PC-3 (cell line): ENCODE results near the gene NOP9. TPM values are rescaled to one million over a fixed set of nuclear protein-coding genes. Genes with fewer than 3 reads are reported as not detected.

Experiments
- ATAC-seq: fragments of 200-7000 bp; cut with Tn5 transposase; 2 replicates; pipeline ENCODE4 v1.9.1; 2020; ENCODE audit warnings: mild to moderate bottlenecking, moderate library complexity
- BruUV-seq: library from RNA; stranded (reverse); fragments of 400-500 nt; replicated peaks from 2 replicates; lab custom pipeline; 2021; lab: Mats Ljungman, UMichigan
- CTCF ChIA-PET: fragments of 300-600 bp; sonication (Branson Sonifier 250); formaldehyde crosslinking; loops from one replicate; lab custom pipeline; 2022; ENCODE audit warnings: antibody characterized with exemption; lab: Charles Lee
- POLR2A ChIA-PET: fragments of 300-600 bp; sonication (Branson Sonifier 250); formaldehyde crosslinking; loops from one replicate; lab custom pipeline; 2022; ENCODE audit warnings: antibody characterized with exemption; ENCODE audit not compliant: unreplicated experiment; lab: Charles Lee
- DNase-seq: peaks from one replicate; pipeline ENCODE4 v3.0.0-alpha.2; 2015
- H2AFZ ChIP-seq: fragments of 300-600 bp; sonication (generic); 2 replicates; pipeline ENCODE4 v1.6.0; 2016; ENCODE audit warnings: antibody characterized with exemption, low read length
- H3F3A ChIP-seq: fragments of 300-600 bp; sonication (generic); one replicate; pipeline ENCODE4 v1.6.0; 2017; ENCODE audit warnings: antibody characterized with exemption, low read length, control low read depth, mild to moderate bottlenecking; ENCODE audit not compliant: unreplicated experiment
- H3K27ac ChIP-seq: fragments of 300-600 bp; sonication (generic); 2 replicates; pipeline ENCODE4 v1.5.1; 2016; ENCODE audit warnings: mild to moderate bottlenecking, low read length
- H3K27me3 ChIP-seq: fragments of 300-600 bp; sonication (generic); 2 replicates; pipeline ENCODE4 v1.6.1; 2016; ENCODE audit warnings: low read length, mixed read lengths
- H3K36me3 ChIP-seq: fragments of 300-600 bp; sonication (generic); 2 replicates; pipeline ENCODE4 v1.6.1; 2016; ENCODE audit warnings: low read depth, mixed run types, low read length, mixed read lengths
- H3K4me1 ChIP-seq: fragments of 300-600 bp; sonication (generic); 2 replicates; pipeline ENCODE4 v1.5.1; 2016; ENCODE audit warnings: low read length; ENCODE audit not compliant: insufficient read depth
- H3K4me2 ChIP-seq: fragments of 300-600 bp; sonication (generic); 2 replicates; pipeline ENCODE4 v1.6.0; 2016; ENCODE audit warnings: low read length
- H3K4me3 ChIP-seq: fragments of 300-600 bp; sonication (generic); 2 replicates; pipeline ENCODE4 v1.5.1; 2016; ENCODE audit warnings: mild to moderate bottlenecking, low read length, mixed read lengths
- H3K79me2 ChIP-seq: fragments of 300-600 bp; sonication (generic); 2 replicates; pipeline ENCODE4 v1.6.1; 2017; ENCODE audit warnings: low read length, mixed read lengths
- H3K9ac ChIP-seq: fragments of 300-600 bp; sonication (generic); 2 replicates; pipeline ENCODE4 v1.6.0; 2016; ENCODE audit warnings: mild to moderate bottlenecking, low read length
- H3K9me2 ChIP-seq: fragments of 300-600 bp; sonication (generic); replicated peaks from 2 replicates; pipeline ENCODE4 v1.6.1; 2016; ENCODE audit warnings: mixed run types, low read length, mixed read lengths
- H3K9me3 ChIP-seq: fragments of 300-600 bp; sonication (generic); 2 replicates; pipeline ENCODE4 v1.6.1; 2016; ENCODE audit warnings: low read length, mixed read lengths
- H4K20me1 ChIP-seq: fragments of 300-600 bp; sonication (generic); 2 replicates; pipeline ENCODE4 v1.6.1; 2016; ENCODE audit warnings: low read length, mixed read lengths
- CTCF ChIP-seq: fragments of 300-600 bp; sonication (generic); conservative IDR thresholded peaks from 2 replicates; pipeline ENCODE4 v1.5.1; 2017; ENCODE audit warnings: antibody characterized with exemption, low read depth, mild to moderate bottlenecking, low read length
- EZH2 ChIP-seq: fragments of 300-600 bp; sonication (generic); IDR thresholded peaks from one replicate; pipeline ENCODE4 v1.6.1; 2017; ENCODE audit warnings: antibody characterized with exemption, mild to moderate bottlenecking, low read length; ENCODE audit not compliant: unreplicated experiment
- EZH2phosphoT487 ChIP-seq: fragments of 300-600 bp; sonication (generic); IDR thresholded peaks from 2 replicates; pipeline ENCODE4 v1.6.1; 2018; ENCODE audit warnings: mild to moderate bottlenecking, antibody characterized with exemption, low read length, borderline replicate concordance
- intact Hi-C: fragments of 100-400 bp; cut with micrococcal nuclease; formaldehyde crosslinking; loops from 2 replicates; pipeline ENCODE4 v1.9.0; 2023
- total RNA-seq: library from RNA; depleted of rRNA; stranded (reverse); fragments of >200 nt; gene quantifications from 2 replicates; pipeline ENCODE4 v1.2.3, GENCODE V29; 2014; rRNA removed

The NOP9 gene
- total RNA-seq, 1 experiment from 2014 or later: 30.4 TPM

- intact Hi-C loops: no loop called here
- Histone ChIP-seq H2AFZ (no peak overlapping the region), H3K36me3 (no peaks in the 10 kb centered on the region), H3K9ac (no peak overlapping the region), H3K27me3 (no peaks in the 10 kb centered on the region), H3K9me2 (no peaks in the 10 kb centered on the region), H3K27ac (no peak overlapping the region), H3K79me2 (no peaks in the 10 kb centered on the region), H3K4me2 (no peak overlapping the region), H3K9me3 (no peaks in the 10 kb centered on the region), H3F3A (no peaks in the 10 kb centered on the region), H3K4me3 (no peak overlapping the region), H3K4me1 (peaks cover 8% of the 10 kb centered on the region; the same call in 1 of the 2 replicates), H4K20me1 (no peaks in the 10 kb centered on the region)
- BruUV-seq: no TSS peak
- CTCF ChIA-PET: no interaction called here
- ATAC-seq (no peak), DNase-seq (no peak)
- POLR2A ChIA-PET: no interaction called here
- TF ChIP-seq EZH2phosphoT487 (no peak), EZH2 (no peak), CTCF (no peak)
These were observed 56.6 kb downstream of the NOP9 start for GRCh38 chr14:24356208-24356607.

Other genes with a start within 250 kb of the NOP9 start
- gene CARMIL3, start 247.8 kb upstream of the NOP9 start, total RNA-seq: not detected in 2 replicates
- gene CPNE6, start 228.3 kb upstream of the NOP9 start, total RNA-seq: not detected in 2 replicates
- 10.0 and 11.6 TPM in 2 replicates for gene PCK2, start 205.5 kb upstream of the NOP9 start, total RNA-seq
- 68.2 and 85.8 TPM in 2 replicates for gene DCAF11, start 185.1 kb upstream of the NOP9 start, total RNA-seq
- gene NRL, start 184.9 kb upstream of the NOP9 start, total RNA-seq: 1.5 and 1.7 TPM in 2 replicates
- gene FITM1, start 169.2 kb upstream of the NOP9 start, total RNA-seq: 0.55 TPM in 1 of 2 replicates, not detected in the other
- 140 and 163 TPM in 2 replicates for gene PSME1, start 163.7 kb upstream of the NOP9 start, total RNA-seq
- 30.1 and 36.7 TPM in 2 replicates for gene EMC9, start 158.3 kb upstream of the NOP9 start, total RNA-seq
- gene PSME2, start 153.2 kb upstream of the NOP9 start, total RNA-seq: 211 and 297 TPM in 2 replicates
- 69.6 and 79.4 TPM in 2 replicates for gene RNF31, start 152.4 kb upstream of the NOP9 start, total RNA-seq
- gene IRF9, start 138.6 kb upstream of the NOP9 start, total RNA-seq: 10.5 and 20.6 TPM in 2 replicates
- 1.9 and 5.7 TPM in 2 replicates for gene REC8, start 127.8 kb upstream of the NOP9 start, total RNA-seq
- 193 and 211 TPM in 2 replicates for gene IPO4, start 111.0 kb upstream of the NOP9 start, total RNA-seq
- 52.1 and 58.3 TPM in 2 replicates for gene TM9SF1, start 104.4 kb upstream of the NOP9 start, total RNA-seq
- gene TSSK4, start 94.2 kb upstream of the NOP9 start, total RNA-seq: 0.11 TPM in 1 of 2 replicates, not detected in the other
- 58.3 and 67.9 TPM in 2 replicates for gene CHMP4A, start 86.4 kb upstream of the NOP9 start, total RNA-seq
- gene MDP1, start 83.8 kb upstream of the NOP9 start, total RNA-seq: 16.2 and 23.5 TPM in 2 replicates
- 330 and 337 TPM in 2 replicates for gene NEDD8, start 67.5 kb upstream of the NOP9 start, total RNA-seq
- gene GMPR2, start 66.9 kb upstream of the NOP9 start, total RNA-seq: 51.8 and 56.9 TPM in 2 replicates
- gene TINF2, start 57.2 kb upstream of the NOP9 start, total RNA-seq: 31.7 and 39.8 TPM in 2 replicates
- 2.6 and 3.2 TPM in 2 replicates for gene TGM1, start 36.7 kb upstream of the NOP9 start, total RNA-seq
- 39.2 and 51.5 TPM in 2 replicates for gene RABGGTA, start 28.3 kb upstream of the NOP9 start, total RNA-seq
- gene DHRS1, start 70 bp upstream of the NOP9 start, total RNA-seq: 15.8 and 15.9 TPM in 2 replicates
- not detected in 2 replicates for gene CIDEB, start 8.1 kb downstream of the NOP9 start, total RNA-seq
- gene LTB4R2, start 10.3 kb downstream of the NOP9 start, total RNA-seq: 9.3 and 19.3 TPM in 2 replicates
- gene LTB4R, start 11.7 kb downstream of the NOP9 start, total RNA-seq: 11.6 and 13.1 TPM in 2 replicates
- gene ADCY4, start 35.2 kb downstream of the NOP9 start, total RNA-seq: 0.04 TPM in 1 of 2 replicates, not detected in the other
- gene RIPK3, start 40.1 kb downstream of the NOP9 start, total RNA-seq: not detected in 2 replicates
- 11.5 and 15.1 TPM in 2 replicates for gene NFATC4, start 68.3 kb downstream of the NOP9 start, total RNA-seq
- 2.7 and 3.1 TPM in 2 replicates for gene NYNRIN, start 99.2 kb downstream of the NOP9 start, total RNA-seq
- 2.9 and 3.4 TPM in 2 replicates for gene CBLN3, start 129.8 kb downstream of the NOP9 start, total RNA-seq
- gene KHNYN, start 130.1 kb downstream of the NOP9 start, total RNA-seq: 50.9 and 51.6 TPM in 2 replicates
- gene SDR39U1, start 142.9 kb downstream of the NOP9 start, total RNA-seq: 24.7 and 29.8 TPM in 2 replicates
- not detected in 2 replicates for gene CMA1, start 208.4 kb downstream of the NOP9 start, total RNA-seq